ENCODE data around the gene GRM1.

The GRM1 gene

GRCh38 chr6:146445233-146445632 is 416.4 kb downstream of the GRM1 start:
- no peak overlapping the region for H3K4me2 ChIP-seq (ENCODE audit: low read length)
- no peak overlapping the region for H2AFZ ChIP-seq (ENCODE audit: low read depth, low read length)
- no peak overlapping the region for H3K27ac ChIP-seq (ENCODE audit: low read length)
- no peak for TF ChIP-seq CTCF (IDR thresholded peaks at IDR 0.05; ENCODE audit: low read depth, low read length)
- TF ChIP-seq EZH2phosphoT487 (IDR thresholded peaks at IDR 0.05; ENCODE audit: low read depth) = no peak
- no peaks in the 10 kb centered on the region for H3K27me3 ChIP-seq (ENCODE audit: low read depth, low read length)
- H3K9me3 ChIP-seq (ENCODE audit: insufficient read depth, low read length) = no peaks in the 10 kb centered on the region
- no peaks in the 10 kb centered on the region for H3K79me2 ChIP-seq (ENCODE audit: low read length)
- H3K4me1 ChIP-seq (ENCODE audit: low read length) = no peaks in the 10 kb centered on the region
- no peak overlapping the region for H3K9ac ChIP-seq (ENCODE audit: low read length)
- no peaks in the 10 kb centered on the region for H3K36me3 ChIP-seq (replicated peaks; ENCODE audit: low read depth, low read length)
- no peak overlapping the region for H3K4me3 ChIP-seq (ENCODE audit: low read length)
- no peaks in the 10 kb centered on the region for H4K20me1 ChIP-seq (ENCODE audit: insufficient read depth, low read length)

DNA sequence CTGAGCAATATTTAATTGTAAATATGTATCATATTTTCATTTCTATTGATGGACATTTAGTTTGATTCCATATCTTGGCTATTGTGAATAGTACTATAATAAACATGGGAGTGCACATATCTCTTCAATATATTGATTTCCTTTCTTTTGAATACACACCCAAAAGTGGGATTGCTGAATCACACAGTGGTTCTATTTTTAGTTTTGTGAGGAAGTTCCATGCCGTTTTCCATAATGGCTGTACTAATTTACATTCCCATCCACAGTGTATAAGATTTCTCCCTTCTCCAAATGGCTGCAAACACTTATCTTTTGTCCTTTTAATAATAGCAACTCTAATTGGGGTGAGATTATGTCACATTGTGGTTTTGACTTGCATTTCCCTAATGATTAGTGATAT is 428.0 kb downstream of the GRM1 start:
- Histone ChIP-seq H3K79me2 (ENCODE audit: low read length) (no peaks in the 10 kb centered on the region), H3K27me3 (ENCODE audit: low read depth, low read length) (no peaks in the 10 kb centered on the region), H3K36me3 (replicated peaks; ENCODE audit: low read depth, low read length) (no peaks in the 10 kb centered on the region), H3K9me3 (ENCODE audit: insufficient read depth, low read length) (no peaks in the 10 kb centered on the region), H3K9ac (ENCODE audit: low read length) (no peak overlapping the region), H3K27ac (ENCODE audit: low read length) (no peak overlapping the region), H3K4me2 (ENCODE audit: low read length) (no peak overlapping the region), H4K20me1 (ENCODE audit: insufficient read depth, low read length) (no peaks in the 10 kb centered on the region), H2AFZ (ENCODE audit: low read depth, low read length) (no peak overlapping the region), H3K4me3 (ENCODE audit: low read length) (no peak overlapping the region), H3K4me1 (ENCODE audit: low read length) (no peaks in the 10 kb centered on the region)
- no peak for TF ChIP-seq EZH2phosphoT487 (IDR thresholded peaks at IDR 0.05; ENCODE audit: low read depth)
- no peak for TF ChIP-seq CTCF (IDR thresholded peaks at IDR 0.05; ENCODE audit: low read depth, low read length)

DNA sequence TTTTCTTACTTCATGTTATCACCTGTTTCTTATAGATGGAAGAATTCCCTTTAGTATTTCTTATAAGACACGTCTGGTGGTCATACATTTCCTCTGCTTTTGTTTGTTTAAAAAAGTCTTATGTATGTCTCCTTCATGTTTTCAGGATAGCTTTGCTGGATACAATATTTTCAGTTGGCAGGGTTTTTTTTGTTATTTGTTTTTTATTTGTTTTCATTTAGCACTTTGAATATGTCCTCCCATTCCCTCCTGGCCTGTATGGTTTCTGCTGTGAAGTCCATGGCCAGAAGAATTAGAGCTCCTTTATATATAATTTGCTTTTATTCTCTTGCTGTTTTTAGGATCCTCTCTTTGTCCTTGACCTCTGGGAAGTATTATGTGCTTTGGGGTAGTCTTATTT is 432.1 kb downstream of the GRM1 start:
- TF ChIP-seq CTCF (IDR thresholded peaks at IDR 0.05; ENCODE audit: low read depth, low read length) (no peak), EZH2phosphoT487 (IDR thresholded peaks at IDR 0.05; ENCODE audit: low read depth) (no peak)
- no peaks in the 10 kb centered on the region for H3K9me3 ChIP-seq (ENCODE audit: insufficient read depth, low read length)
- no peak overlapping the region for H3K9ac ChIP-seq (ENCODE audit: low read length)
- no peaks in the 10 kb centered on the region for H4K20me1 ChIP-seq (ENCODE audit: insufficient read depth, low read length)
- no peaks in the 10 kb centered on the region for H3K27me3 ChIP-seq (ENCODE audit: low read depth, low read length)
- no peak overlapping the region for H2AFZ ChIP-seq (ENCODE audit: low read depth, low read length)
- H3K4me3 ChIP-seq (ENCODE audit: low read length) = no peak overlapping the region
- no peak overlapping the region for H3K27ac ChIP-seq (ENCODE audit: low read length)
- no peaks in the 10 kb centered on the region for H3K79me2 ChIP-seq (ENCODE audit: low read length)
- no peaks in the 10 kb centered on the region for H3K4me1 ChIP-seq (ENCODE audit: low read length)
- no peak overlapping the region for H3K4me2 ChIP-seq (ENCODE audit: low read length)
- H3K36me3 ChIP-seq (replicated peaks; ENCODE audit: low read depth, low read length) = no peaks in the 10 kb centered on the region

DNA sequence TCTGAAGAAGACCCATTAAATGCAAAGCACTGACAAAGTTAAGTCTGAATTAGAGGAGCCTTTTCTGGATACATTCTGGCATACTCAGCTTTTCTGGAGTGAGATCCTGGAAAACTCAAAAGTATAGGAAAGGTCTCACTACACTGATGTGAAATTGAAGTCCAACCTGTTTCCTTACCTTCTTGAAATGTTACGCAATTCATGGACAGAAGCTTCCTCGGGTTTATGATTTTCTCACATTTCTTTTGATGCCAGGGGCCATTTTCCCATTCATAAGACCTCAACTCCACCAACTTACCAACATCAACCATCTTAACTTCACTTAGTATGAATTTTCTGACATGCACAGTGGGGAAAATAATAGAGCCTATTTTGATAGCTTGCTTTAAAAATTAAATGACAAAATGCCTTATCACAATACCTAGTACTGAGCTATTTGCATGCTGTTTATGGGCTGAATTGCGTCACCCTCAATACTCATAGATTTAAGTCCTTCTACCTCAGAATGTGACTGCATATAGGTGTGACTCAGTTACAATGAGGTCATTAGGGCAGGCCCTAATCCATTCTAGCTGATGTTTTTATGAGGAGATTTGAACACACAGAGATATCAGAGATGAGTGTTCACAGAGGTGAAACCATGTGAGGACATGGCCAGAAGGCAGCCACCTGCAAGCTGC is 441.4 kb downstream of the GRM1 start:
- H2AFZ ChIP-seq (ENCODE audit: low read depth, low read length) = no peak overlapping the region
- H3K9me3 ChIP-seq (ENCODE audit: insufficient read depth, low read length) = no peaks in the 10 kb centered on the region
- TF ChIP-seq EZH2phosphoT487 (IDR thresholded peaks at IDR 0.05; ENCODE audit: low read depth) (no peak), CTCF (IDR thresholded peaks at IDR 0.05; ENCODE audit: low read depth, low read length) (no peak)
- H3K27ac ChIP-seq (ENCODE audit: low read length) = no peak overlapping the region
- H3K27me3 ChIP-seq (ENCODE audit: low read depth, low read length) = no peaks in the 10 kb centered on the region
- no peaks in the 10 kb centered on the region for H3K4me1 ChIP-seq (ENCODE audit: low read length)
- no peaks in the 10 kb centered on the region for H3K79me2 ChIP-seq (ENCODE audit: low read length)
- H3K4me2 ChIP-seq (ENCODE audit: low read length) = no peak overlapping the region
- H3K36me3 ChIP-seq (replicated peaks; ENCODE audit: low read depth, low read length) = no peaks in the 10 kb centered on the region
- no peak overlapping the region for H3K4me3 ChIP-seq (ENCODE audit: low read length)
- H3K9ac ChIP-seq (ENCODE audit: low read length) = no peak overlapping the region
- no peaks in the 10 kb centered on the region for H4K20me1 ChIP-seq (ENCODE audit: insufficient read depth, low read length)

All from OCI-LY3 (cell line).